Umbilical cord (tissue), 2 donors: Measurements from ENCODE around the gene MOV10L1. TPM values are rescaled to one million over a fixed set of nuclear protein-coding genes. Genes with fewer than 3 reads are reported as not detected.
A peak's percentile ranks its signal among the peaks of the same experiment; 100 is the strongest.

Source experiments
- DNase-seq: peaks from one replicate; pipeline ENCODE4 v3.0.0-alpha.2; 2015; ENCODE audit warnings: low spot score
- total RNA-seq: library from RNA; depleted of rRNA; stranded (reverse); fragments of >200 nt; gene quantifications from one replicate; pipeline ENCODE4 v1.2.3, GENCODE V29; 2014; ENCODE audit warnings: low replicate concordance; ENCODE audit not compliant: insufficient read depth

Gene MOV10L1
- total RNA-seq, 1 donor from 2014 or later = 4.8 TPM

GRCh38 chr22:50104141-50104544 lies 14.3 kb downstream of the MOV10L1 start:
- peak; percentile 57 for DNase-seq

GRCh38 chr22:50105208-50106100 lies 15.6 kb downstream of the MOV10L1 start:
- DNase-seq = peak; percentile 95

GRCh38 chr22:50107529-50107928 lies 17.7 kb downstream of the MOV10L1 start:
- no peak for DNase-seq

GRCh38 chr22:50111056-50111455 lies 21.2 kb downstream of the MOV10L1 start:
- no peak for DNase-seq

GRCh38 chr22:50112151-50113118 lies 22.6 kb downstream of the MOV10L1 start:
- peak; percentile 85 for DNase-seq

- DNase-seq = peak; percentile 65
Measured at GRCh38 chr22:50114221-50115021, 24.6 kb downstream of the MOV10L1 start.

- peak; percentile 63 for DNase-seq
Measured at GRCh38 chr22:50115693-50116092, 25.9 kb downstream of the MOV10L1 start.

- no peak for DNase-seq
Measured at GRCh38 chr22:50117168-50117762, 27.5 kb downstream of the MOV10L1 start.

GRCh38 chr22:50118129-50118528 lies 28.3 kb downstream of the MOV10L1 start:
- DNase-seq = no peak

- DNase-seq = peak; percentile 99
Measured at GRCh38 chr22:50118557-50119168, 28.9 kb downstream of the MOV10L1 start.

- no peak for DNase-seq
Measured at GRCh38 chr22:50119169-50119767, 29.5 kb downstream of the MOV10L1 start.

GRCh38 chr22:50119768-50120251 lies 30.0 kb downstream of the MOV10L1 start:
- peak; percentile 28 for DNase-seq

GRCh38 chr22:50121202-50121740 lies 31.5 kb downstream of the MOV10L1 start:
- DNase-seq = no peak

GRCh38 chr22:50123119-50123518 lies 33.3 kb downstream of the MOV10L1 start:
- DNase-seq = no peak

- DNase-seq = peak; percentile 23
Measured at GRCh38 chr22:50125029-50125428, 35.2 kb downstream of the MOV10L1 start.

GRCh38 chr22:50129121-50129736 lies 39.4 kb downstream of the MOV10L1 start:
- no peak for DNase-seq

GRCh38 chr22:50131894-50132293 lies 42.1 kb downstream of the MOV10L1 start:
- no peak for DNase-seq

- no peak for DNase-seq
Measured at GRCh38 chr22:50134481-50134880, 44.7 kb downstream of the MOV10L1 start.

- DNase-seq = peak; percentile 23
Measured at GRCh38 chr22:50136581-50137015, 46.8 kb downstream of the MOV10L1 start.
